ENCODE results near the gene PSD.

Gene PSD

DNA sequence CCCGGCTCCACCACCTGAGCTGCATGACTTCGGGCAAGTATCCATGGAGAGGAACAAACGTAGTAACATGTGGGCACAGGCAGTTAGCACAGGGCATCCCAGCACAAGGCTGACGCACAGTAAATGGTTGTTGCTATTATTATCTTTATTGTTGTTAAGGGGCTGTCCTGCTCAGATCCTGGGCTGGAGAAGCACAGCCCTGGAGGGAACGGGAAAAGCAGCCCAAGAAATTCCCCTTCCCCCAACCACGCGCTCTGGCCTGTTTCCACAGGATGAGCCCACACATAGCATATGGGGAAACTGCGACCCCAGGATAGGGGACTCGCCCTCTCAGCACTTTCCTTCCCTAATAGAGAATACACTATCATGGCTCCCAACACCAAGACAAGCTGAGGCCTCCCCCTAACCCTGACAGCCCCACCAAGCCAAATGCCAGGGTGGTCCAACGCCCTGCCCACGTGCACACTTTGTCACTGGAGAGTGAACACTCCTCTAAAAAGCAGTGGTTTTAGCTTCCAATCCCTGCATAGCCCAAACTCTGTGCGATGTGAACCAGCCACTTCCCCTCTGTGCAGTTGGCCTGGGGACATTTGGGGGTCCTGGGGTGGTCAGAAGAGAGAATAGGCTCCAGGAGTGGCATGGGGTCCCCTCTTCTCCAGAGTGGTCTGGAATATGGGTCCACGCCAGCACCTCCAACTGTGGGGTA, 11.0 kb downstream of the PSD start:
- DNase-seq (ENCODE audit: insufficient read length, low spot score), result no peak
- no peak for FAIRE-seq

- no peak for FAIRE-seq
These were observed 11.8 kb downstream of the PSD start for GRCh38 chr10:102406815-102407214.

DNA sequence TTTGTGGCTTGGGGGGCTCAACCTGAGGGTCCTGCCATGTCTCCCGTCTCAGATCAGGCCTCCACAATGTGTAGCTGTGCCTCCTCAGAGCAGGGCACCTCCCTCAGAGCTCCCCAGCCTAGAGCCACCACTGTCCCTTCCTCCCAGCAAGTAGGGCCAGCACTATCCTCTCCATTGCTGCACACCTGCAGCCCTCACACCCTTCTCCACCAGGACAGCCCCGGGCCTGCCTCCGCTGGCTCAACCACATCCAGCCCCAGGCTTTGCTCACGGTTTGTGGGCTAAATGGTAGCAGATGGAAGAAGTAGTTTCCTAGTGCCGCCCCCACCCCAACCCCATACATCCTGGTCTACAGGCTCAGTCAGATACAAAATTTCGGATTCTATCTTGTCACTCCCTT, 13.0 kb downstream of the PSD start:
- FAIRE-seq (no peak), DNase-seq (ENCODE audit: insufficient read length, low spot score) (no peak)

More at GRCh38 chr10:102406815-102407214, 11.8 kb downstream of the PSD start:
- DNase-seq (ENCODE audit: insufficient read length, low spot score), result no peak

- no peak for FAIRE-seq
- DNase-seq (ENCODE audit: insufficient read length, low spot score), result no peak
These were observed 13.4 kb downstream of the PSD start for GRCh38 chr10:102405108-102405571.

GRCh38 chr10:102404361-102405107, 14.1 kb downstream of the PSD start:
- DNase-seq (ENCODE audit: insufficient read length, low spot score) (no peak), FAIRE-seq (no peak)

GRCh38 chr10:102403115-102403514, 15.5 kb downstream of the PSD start:
- FAIRE-seq (no peak), DNase-seq (ENCODE audit: insufficient read length, low spot score) (no peak)

GRCh38 chr10:102402512-102402896, 16.1 kb downstream of the PSD start:
- FAIRE-seq (no peak), DNase-seq (ENCODE audit: insufficient read length, low spot score) (no peak)

DNA sequence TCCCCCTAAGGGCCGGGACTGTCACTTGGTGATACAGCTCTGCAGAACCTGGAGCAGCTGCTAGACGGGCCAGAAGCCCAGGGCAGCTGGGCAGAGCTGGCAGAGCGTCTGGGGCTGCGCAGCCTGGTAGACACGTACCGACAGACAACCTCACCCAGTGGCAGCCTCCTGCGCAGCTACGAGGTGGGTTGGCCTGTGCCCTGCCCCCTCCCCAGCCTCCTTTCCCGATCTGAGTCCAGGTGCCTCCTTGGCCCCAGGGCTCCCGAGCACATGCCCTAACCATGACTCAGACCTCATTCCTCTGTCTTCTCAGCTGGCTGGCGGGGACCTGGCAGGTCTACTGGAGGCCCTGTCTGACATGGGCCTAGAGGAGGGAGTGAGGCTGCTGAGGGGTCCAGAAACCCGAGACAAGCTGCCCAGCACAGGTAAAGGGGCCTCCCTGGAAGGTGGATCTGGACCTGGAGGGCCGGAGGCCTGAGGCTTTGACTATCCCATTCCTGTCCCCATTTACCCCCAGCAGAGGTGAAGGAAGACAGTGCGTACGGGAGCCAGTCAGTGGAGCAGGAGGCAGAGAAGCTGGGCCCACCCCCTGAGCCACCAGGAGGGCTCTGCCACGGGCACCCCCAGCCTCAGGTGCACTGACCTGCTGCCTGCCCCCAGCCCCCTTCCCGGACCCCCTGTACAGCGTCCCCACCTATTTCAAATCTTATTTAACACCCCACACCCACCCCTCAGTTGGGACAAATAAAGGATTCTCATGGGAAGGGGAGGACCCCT, 16.7 kb downstream of the PSD start:
- FAIRE-seq, result peak; percentile 78
- DNase-seq (ENCODE audit: insufficient read length, low spot score), result peak; percentile 79

DNA sequence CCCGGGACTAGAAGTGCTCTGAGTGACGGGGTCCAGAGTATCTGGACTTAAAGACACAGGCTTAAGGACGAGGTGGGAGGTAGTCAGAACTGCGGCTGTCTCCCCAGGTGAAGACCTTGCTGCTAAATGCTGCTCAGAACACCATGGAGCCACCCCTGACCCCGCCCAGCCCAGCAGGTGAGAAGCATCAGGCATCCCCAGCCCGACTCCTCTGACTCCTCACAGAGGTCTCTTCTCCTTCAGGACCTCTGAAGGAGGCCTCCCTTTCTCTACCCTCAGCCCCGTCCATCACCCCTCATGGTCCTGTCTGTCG, 17.3 kb downstream of the PSD start:
- DNase-seq (ENCODE audit: insufficient read length, low spot score), result no peak
- no peak for FAIRE-seq

DNA sequence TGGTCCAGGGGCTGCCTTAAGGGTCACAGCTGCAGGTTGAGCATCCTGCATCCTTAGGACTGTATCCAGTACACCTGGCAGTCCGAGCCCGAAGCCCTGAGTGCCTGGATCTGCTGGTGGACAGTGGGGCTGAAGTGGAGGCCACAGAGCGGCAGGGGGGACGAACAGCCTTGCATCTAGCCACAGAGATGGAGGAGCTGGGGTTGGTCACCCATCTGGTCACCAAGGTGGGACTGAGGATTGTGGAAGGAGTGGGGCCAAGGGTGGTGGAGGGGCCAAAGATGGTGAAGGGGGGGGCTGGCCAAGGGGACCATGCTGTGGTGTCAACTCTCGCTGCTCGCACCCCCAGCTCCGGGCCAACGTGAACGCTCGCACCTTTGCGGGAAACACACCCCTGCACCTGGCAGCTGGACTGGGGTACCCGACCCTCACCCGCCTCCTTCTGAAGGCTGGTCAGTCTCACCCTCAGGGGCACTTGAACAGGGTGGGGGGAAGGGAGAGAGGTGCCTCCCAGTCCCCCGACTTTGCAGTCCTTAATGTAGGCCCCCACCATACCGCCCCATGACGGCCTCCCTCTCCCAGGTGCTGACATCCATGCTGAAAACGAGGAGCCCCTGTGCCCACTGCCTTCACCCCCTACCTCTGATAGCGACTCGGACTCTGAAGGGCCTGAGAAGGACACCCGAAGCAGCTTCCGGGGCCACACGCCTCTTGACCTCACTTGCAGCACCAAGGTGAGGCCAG, 17.8 kb downstream of the PSD start:
- FAIRE-seq, result peak; percentile 54
- no peak for DNase-seq (ENCODE audit: insufficient read length, low spot score)

DNA sequence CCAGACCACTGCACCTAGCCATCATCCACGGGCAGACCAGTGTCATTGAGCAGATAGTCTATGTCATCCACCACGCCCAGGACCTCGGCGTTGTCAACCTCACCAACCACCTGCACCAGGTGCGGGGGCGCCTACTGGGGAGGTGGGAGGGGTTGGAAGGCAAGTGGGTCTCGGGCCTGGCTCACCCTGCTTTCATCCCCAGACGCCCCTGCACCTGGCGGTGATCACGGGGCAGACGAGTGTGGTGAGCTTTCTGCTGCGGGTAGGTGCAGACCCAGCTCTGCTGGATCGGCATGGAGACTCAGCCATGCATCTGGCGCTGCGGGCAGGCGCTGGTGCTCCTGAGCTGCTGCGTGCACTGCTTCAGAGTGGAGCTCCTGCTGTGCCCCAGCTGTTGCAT, 18.5 kb downstream of the PSD start:
- FAIRE-seq (no peak), DNase-seq (ENCODE audit: insufficient read length, low spot score) (no peak)

DNA sequence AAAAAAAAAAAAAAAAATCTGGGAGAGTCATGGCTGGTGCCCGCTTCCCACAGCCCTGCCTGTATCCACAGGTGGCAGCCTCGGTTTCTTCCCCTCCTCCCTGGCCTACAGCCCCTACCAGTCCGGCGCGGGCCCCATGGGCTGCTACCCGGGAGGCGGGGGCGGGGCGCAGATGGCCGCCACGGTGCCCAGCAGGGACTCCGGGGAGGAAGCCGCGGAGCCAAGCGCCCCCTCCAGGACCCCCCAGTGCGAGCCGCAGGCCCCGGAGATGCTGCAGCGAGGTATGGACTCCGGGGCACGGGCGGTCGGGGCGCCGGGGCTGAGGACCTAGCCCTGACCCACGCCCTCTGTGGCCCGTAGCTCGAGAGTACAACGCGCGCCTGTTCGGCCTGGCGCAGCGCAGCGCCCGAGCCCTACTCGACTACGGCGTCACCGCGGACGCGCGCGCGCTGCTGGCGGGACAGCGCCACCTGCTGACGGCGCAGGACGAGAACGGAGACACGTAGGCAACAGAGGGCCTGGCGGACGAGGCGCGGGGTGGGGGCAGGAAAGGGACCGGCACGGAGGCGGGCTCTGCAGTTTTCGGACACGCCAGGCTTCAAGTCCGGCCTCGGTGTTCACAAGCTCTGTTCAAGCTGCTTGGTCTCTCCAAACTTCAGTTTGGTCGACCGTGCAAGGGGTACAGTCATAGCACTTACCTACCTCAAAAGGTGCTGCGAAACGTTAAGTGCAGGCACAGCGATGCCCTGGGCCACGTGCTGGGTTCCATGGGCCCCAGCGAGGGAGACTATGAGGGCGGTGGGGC, 19.2 kb downstream of the PSD start:
- FAIRE-seq (peak; percentile 98), DNase-seq (ENCODE audit: insufficient read length, low spot score) (peak; percentile 79)

- FAIRE-seq (no peak), DNase-seq (ENCODE audit: insufficient read length, low spot score) (no peak)
These were observed 20.2 kb downstream of the PSD start for GRCh38 chr10:102398172-102399020.

DNA sequence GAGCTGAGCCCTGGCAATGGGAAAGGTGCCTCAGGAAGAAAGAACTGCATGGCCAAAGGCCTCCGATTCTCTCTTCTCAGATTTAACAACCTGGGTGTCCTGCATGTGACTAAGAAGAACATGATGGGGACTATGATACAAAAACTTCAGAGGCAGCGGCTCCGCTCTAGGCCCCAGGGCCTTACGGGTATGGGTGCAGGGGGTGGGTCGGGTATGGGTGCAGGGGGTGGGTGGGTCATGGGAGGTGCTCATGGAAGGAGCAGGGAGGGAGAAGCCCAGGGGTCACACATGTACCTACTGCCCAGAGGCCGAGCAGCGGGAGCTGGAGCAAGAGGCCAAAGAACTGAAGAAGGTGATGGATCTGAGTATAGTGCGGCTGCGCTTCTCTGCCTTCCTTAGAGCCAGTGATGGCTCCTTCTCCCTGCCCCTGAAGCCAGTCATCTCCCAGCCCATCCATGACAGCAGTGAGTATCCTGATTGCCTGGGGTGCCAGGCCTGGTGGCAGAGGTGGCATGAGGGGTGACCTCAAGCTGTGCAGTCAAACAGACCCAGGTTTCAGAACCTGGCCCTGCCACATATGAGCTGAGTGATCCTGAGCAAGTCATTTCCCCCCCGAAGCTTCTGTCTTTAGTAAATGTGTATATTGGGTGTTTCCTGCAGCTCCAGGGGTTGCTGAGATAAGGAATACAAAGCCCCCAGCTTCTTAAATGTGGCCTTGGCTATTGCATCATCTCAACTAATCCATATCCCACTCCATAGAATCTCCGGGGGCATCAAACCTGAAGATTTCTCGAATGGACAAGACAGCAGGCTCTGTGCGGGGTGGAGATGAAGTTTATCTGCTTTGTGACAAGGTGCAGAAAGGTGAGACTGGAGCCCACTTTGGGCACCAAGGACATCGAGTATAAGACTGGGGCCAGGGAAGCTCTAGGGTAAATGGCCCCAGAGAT, 21.1 kb downstream of the PSD start:
- DNase-seq (ENCODE audit: insufficient read length, low spot score) (no peak), FAIRE-seq (no peak)

DNA sequence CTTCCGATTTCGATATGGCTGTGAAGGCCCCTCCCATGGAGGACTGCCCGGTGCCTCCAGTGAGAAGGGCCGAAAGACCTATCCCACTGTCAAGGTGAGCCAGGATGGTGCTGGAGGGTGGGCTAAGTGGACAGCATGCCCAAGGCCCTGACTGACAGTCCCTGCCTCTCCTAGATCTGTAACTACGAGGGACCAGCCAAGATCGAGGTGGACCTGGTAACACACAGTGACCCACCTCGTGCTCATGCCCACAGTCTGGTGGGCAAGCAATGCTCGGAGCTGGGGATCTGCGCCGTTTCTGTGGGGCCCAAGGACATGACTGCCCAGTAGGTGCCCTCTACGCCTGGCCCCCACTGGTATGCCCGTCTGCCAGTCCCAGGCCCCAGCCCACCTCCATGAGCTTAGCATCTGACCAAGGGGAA, 21.8 kb downstream of the PSD start:
- DNase-seq (ENCODE audit: insufficient read length, low spot score), result no peak
- no peak for FAIRE-seq

DNA sequence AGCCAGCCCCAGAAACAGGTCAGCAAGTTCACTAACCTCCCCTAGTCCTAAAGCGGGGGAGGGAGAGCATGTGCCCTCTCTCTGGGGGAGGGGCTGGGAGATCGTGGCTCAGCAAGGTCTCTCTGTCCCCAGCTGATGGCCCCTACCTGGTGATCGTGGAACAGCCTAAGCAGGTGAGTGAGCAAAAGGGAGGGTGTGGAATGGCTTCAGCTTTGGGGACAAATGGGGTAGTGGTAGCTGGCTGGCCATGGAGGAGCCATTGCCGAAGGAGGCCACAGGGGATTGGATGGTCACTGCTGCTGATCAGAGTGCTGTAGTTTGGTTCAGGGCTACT, 22.3 kb downstream of the PSD start:
- DNase-seq (ENCODE audit: insufficient read length, low spot score), result no peak
- no peak for FAIRE-seq

DNA sequence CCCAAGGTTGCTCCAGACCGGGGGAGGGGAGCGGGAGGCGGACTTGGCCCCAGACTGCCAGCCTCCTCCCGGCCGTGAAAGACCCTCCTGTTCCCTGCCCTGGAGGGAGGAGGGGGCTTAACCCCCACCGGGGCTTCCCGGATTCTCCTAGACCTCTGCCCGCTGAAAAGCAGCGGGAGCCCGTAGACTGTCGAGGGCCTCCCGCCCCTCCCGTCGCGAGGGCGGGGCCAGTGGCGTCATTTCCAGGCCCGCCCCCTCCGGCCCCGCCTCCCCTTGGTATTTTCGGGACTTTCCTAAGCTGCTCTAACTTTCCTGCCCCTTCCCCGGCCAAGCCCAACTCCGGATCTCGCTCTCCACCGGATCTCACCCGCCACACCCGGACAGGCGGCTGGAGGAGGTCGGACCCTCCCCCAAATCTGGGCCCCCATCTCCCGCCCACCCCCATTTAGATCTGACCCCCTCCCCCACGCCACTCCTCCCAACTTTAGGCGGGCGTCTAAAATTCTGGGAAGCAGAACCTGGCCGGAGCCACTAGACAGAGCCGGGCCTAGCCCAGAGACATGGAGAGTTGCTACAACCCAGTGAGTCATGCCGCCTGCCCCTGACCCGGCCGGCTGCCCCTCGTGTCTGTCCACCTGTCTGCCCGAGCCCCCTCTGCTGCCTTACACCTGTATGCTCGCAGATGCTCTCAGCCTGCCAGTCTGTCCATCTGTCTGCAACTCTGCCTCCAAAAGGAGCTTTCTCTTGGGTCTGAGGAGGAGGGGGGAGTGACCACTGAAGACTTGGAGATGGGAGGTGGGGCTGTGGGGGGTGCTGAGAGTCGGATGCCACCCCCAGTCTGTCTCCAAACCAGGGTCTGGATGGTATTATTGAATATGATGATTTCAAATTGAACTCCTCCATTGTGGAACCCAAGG, 22.9 kb downstream of the PSD start, which contains the start of gene NFKB2:
NFKB2 (plus strand) TSS at position 306 of the 917 bp plus-strand sequence; CDS start at position 561, 255 bp downstream.
- DNase-seq (ENCODE audit: insufficient read length, low spot score) (peak; percentile 89), FAIRE-seq (peak; percentile 72)
